SU-DHL-6 (cell line): Measurements from ENCODE around the gene BANF2.

Experiments
- H2AFZ ChIP-seq: fragments of 200-600 bp; sonication (generic); 2 replicates; pipeline ENCODE4 v1.6.1; 2014; ENCODE audit warnings: low read depth, mild to moderate bottlenecking, moderate library complexity, mixed read lengths, antibody characterized with exemption, low read length; ENCODE audit not compliant: severe bottlenecking
- H3F3A ChIP-seq: fragments of 200-600 bp; shearing (Covaris generic); 2 replicates; pipeline ENCODE4 v1.6.0; 2016; ENCODE audit warnings: antibody characterized with exemption, mild to moderate bottlenecking; ENCODE audit not compliant: insufficient read depth
- H3K27ac ChIP-seq: fragments of 200-600 bp; sonication (generic); 2 replicates; pipeline ENCODE4 v1.5.1; 2016; ENCODE audit warnings: low read depth, mild to moderate bottlenecking, low read length, moderate library complexity, mixed read lengths
- H3K27me3 ChIP-seq: fragments of 200-600 bp; sonication (generic), shearing (Covaris generic); 2 replicates; pipeline ENCODE4 v1.6.0; 2014; ENCODE audit warnings: mild to moderate bottlenecking, low read length
- H3K36me3 ChIP-seq: fragments of 200-600 bp; sonication (generic); 2 replicates; pipeline ENCODE4 v1.6.1; 2014; ENCODE audit warnings: mild to moderate bottlenecking, low read length, mixed read lengths
- H3K4me2 ChIP-seq: fragments of 300-600, 200-600 bp; shearing (Covaris generic), sonication (generic); 2 replicates; pipeline ENCODE4 v1.6.0; 2014; ENCODE audit warnings: low read length, low read depth, mild to moderate bottlenecking; ENCODE audit not compliant: poor library complexity, severe bottlenecking
- H3K4me3 ChIP-seq: fragments of 200-600 bp; sonication (generic); 2 replicates; pipeline ENCODE4 v1.5.1; 2014; ENCODE audit warnings: antibody characterized with exemption, low read length, mild to moderate bottlenecking, mixed read lengths; ENCODE audit not compliant: insufficient read depth, poor library complexity, severe bottlenecking
- H3K79me2 ChIP-seq: fragments of 200-600 bp; sonication (generic); 2 replicates; pipeline ENCODE4 v1.6.1; 2014; ENCODE audit warnings: mild to moderate bottlenecking, low read length, moderate library complexity; ENCODE audit not compliant: insufficient read depth
- H3K9ac ChIP-seq: fragments of 200-600 bp; sonication (generic); 2 replicates; pipeline ENCODE4 v1.7.0; 2014; ENCODE audit warnings: mild to moderate bottlenecking, low read length
- H3K9me2 ChIP-seq: fragments of 200-600 bp; sonication (generic); replicated peaks from 2 replicates; pipeline ENCODE4 v1.6.1; 2014; ENCODE audit warnings: low read length; ENCODE audit not compliant: insufficient read depth
- H3K9me3 ChIP-seq: fragments of 200-600 bp; sonication (generic); 2 replicates; pipeline ENCODE4 v1.6.1; 2014; ENCODE audit warnings: low read length, mixed read lengths; ENCODE audit not compliant: insufficient read depth
- H4K20me1 ChIP-seq: fragments of 200-600 bp; sonication (generic); 2 replicates; pipeline ENCODE4 v1.6.1; 2014; ENCODE audit warnings: low read depth, mild to moderate bottlenecking, antibody characterized with exemption, low read length, moderate library complexity, mixed read lengths
- EZH2phosphoT487 ChIP-seq: fragments of 200-600 bp; sonication (generic), shearing (Covaris generic); conservative IDR thresholded peaks from 2 replicates; pipeline ENCODE4 v1.6.1; 2018; ENCODE audit warnings: mild to moderate bottlenecking, antibody characterized with exemption, low read length, moderate library complexity, mixed read lengths
- TF ChIP-seq, protein P1 (sequence below): fragments of 200-600 bp; sonication (generic); IDR thresholded peaks from one replicate; pipeline ENCODE4 v1.5.1; 2017; ENCODE audit warnings: antibody characterized with exemption, mild to moderate bottlenecking, low read length, moderate library complexity; ENCODE audit not compliant: insufficient read depth, poor library complexity, severe bottlenecking

Gene BANF2

DNA sequence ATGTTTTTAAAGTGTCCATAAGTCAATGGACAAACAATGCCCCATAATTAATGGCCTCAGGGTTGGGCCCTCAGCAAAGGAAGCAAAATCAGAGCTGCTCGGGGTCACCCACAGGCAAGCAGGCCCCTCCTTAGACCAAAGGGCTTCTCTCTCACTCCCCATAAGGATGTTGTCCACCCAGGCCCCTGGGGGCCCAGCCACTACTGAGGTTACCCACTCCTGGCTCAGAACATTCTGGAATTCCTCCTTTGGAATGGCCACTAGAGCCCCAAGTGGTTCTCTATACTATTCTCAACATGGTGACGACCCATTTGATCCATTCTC lies 50.9 kb downstream of the BANF2 start:
- Histone ChIP-seq H3K27ac (no peak overlapping the region), H3K9me2 (no peaks in the 10 kb centered on the region), H4K20me1 (no peaks in the 10 kb centered on the region), H3K4me3 (no peak overlapping the region), H2AFZ (no peak overlapping the region), H3K4me2 (no peak overlapping the region), H3K9me3 (no peaks in the 10 kb centered on the region), H3K27me3 (no peaks in the 10 kb centered on the region), H3K9ac (no peak overlapping the region), H3F3A (no peaks in the 10 kb centered on the region), H3K36me3 (no peaks in the 10 kb centered on the region), H3K79me2 (no peaks in the 10 kb centered on the region)
- TF ChIP-seq EZH2phosphoT487 = no peak
- TF ChIP-seq, protein P1, sequence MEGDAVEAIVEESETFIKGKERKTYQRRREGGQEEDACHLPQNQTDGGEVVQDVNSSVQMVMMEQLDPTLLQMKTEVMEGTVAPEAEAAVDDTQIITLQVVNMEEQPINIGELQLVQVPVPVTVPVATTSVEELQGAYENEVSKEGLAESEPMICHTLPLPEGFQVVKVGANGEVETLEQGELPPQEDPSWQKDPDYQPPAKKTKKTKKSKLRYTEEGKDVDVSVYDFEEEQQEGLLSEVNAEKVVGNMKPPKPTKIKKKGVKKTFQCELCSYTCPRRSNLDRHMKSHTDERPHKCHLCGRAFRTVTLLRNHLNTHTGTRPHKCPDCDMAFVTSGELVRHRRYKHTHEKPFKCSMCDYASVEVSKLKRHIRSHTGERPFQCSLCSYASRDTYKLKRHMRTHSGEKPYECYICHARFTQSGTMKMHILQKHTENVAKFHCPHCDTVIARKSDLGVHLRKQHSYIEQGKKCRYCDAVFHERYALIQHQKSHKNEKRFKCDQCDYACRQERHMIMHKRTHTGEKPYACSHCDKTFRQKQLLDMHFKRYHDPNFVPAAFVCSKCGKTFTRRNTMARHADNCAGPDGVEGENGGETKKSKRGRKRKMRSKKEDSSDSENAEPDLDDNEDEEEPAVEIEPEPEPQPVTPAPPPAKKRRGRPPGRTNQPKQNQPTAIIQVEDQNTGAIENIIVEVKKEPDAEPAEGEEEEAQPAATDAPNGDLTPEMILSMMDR = no peak

DNA sequence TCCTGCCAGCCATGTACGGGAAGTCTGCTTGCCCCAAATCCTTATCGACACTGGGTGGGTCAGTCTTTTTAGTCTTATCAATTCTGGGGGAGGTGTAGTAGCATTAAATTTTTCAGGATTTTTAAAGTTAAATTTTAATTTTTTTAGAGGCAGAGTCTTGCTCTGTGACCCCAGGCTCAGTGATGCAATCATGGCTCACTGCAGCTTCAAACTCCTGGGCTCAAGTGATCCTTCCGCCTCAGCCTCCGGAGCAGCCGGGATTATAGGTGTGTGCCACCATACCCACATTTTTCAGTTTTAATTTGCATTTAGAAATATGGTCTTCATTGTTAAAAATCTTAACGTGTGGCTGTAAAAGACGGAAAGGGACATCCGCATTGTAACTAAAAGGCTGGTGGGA lies 51.9 kb downstream of the BANF2 start:
- no peaks in the 10 kb centered on the region for H3K36me3 ChIP-seq
- H3K9me2 ChIP-seq = no peaks in the 10 kb centered on the region
- H2AFZ ChIP-seq = no peak overlapping the region
- no peak overlapping the region for H3K9ac ChIP-seq
- no peaks in the 10 kb centered on the region for H3K27me3 ChIP-seq
- H3K79me2 ChIP-seq = no peaks in the 10 kb centered on the region
- no peaks in the 10 kb centered on the region for H3F3A ChIP-seq
- no peak overlapping the region for H3K27ac ChIP-seq
- H3K4me3 ChIP-seq = no peak overlapping the region
- TF ChIP-seq, protein P1 = no peak
- no peak for TF ChIP-seq EZH2phosphoT487
- no peaks in the 10 kb centered on the region for H4K20me1 ChIP-seq
- H3K9me3 ChIP-seq = no peaks in the 10 kb centered on the region
- H3K4me2 ChIP-seq = no peak overlapping the region

DNA sequence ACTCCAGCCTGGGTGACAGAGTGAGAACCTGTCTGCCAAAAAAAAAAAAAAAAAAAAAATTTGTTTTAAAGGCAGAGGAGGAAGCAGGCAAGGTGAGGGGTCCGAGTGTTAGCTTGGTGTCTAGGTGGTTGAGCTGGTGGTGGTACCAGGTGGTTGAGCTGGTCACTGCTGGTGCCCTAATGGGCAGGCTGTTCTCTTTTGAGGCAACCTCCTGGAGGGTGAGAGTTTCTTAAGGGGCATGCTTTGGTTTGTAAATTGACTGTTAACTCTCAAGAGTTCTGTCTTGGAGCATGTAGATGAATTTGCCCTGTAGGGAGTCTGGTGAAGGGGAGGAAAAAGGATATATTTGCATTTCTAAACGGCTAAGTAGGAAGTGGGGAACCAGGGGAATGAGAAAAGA lies 52.7 kb downstream of the BANF2 start:
- Histone ChIP-seq H3K4me2 (no peak overlapping the region), H3K27me3 (no peaks in the 10 kb centered on the region)

More for the DNA sequence above, 52.7 kb downstream of the BANF2 start:
- Histone ChIP-seq H3K4me3 (no peak overlapping the region), H3K27ac (no peak overlapping the region), H4K20me1 (no peaks in the 10 kb centered on the region), H3K9me2 (no peaks in the 10 kb centered on the region), H3K36me3 (no peaks in the 10 kb centered on the region), H3K9me3 (no peaks in the 10 kb centered on the region), H3K79me2 (no peaks in the 10 kb centered on the region), H2AFZ (no peak overlapping the region), H3K9ac (no peak overlapping the region), H3F3A (no peaks in the 10 kb centered on the region)
- TF ChIP-seq, protein P1 = no peak
- no peak for TF ChIP-seq EZH2phosphoT487
